ENCODE data around the gene SLC9A3. TPM values are rescaled to one million over a fixed set of nuclear protein-coding genes. Genes with fewer than 3 reads are reported as not detected.

The SLC9A3 gene
- total RNA-seq, 1 experiment from 2014 or later, result 1.5 TPM

DNA sequence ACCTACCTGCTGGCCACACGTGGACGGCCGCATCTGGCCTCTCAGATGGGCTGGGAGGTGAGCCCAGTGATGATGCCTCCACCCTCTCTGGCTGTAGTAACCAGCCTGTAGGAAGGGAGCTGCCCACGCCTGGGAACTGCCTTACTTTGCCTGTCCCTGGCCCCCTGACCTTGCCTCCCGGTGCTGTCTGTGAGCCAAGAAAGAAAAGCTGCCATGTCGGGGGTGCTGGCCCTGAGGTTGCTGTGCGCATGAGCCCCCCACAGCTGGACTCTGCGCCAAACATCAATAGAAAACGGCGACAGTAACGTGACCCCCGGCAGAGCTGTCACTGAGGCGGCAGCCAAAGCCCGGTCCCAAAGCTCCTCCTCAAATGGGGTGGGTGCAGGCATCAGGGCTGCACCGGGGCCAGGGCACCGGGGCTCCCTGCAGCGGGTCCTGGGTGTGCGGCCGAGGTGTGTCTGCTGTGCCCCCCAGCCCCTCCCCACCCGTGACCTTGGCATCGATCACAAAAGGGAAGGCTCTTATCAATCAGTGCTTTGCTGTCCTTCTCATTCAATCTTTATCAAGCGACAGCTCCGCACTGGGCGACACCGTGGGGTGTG, 15.3 kb upstream of the SLC9A3 start:
- CTCF ChIA-PET, result no interaction called here
- intact Hi-C loops (cut with micrococcal nuclease), result no loop called here
- BruUV-seq (replicated peaks), result no TSS peak
- no peaks in the 10 kb centered on the region for H4K20me1 ChIP-seq (ENCODE audit: insufficient read depth)
- no peaks in the 10 kb centered on the region for H3K9me3 ChIP-seq (ENCODE audit: control insufficient read depth in 1 of 2, insufficient read depth in 1 of 2, low read depth in 1 of 2, low read length in 2 of 2)
- RAD21 ChIA-PET (ENCODE audit: low non-redundant PET in 1 of 2, low total read pairs in 2 of 2, uncharacterized antibody in 2 of 2, unreplicated experiment in 2 of 2), result no interaction called here
- no peak overlapping the region for H3K4me3 ChIP-seq (replicated peaks in 1 of 2; ENCODE audit: low read depth in 1 of 2, low read length in 2 of 2)
- H3K27ac ChIP-seq (ENCODE audit: low read depth, low read length), result no peak overlapping the region
- POLR2A ChIA-PET, result no interaction called here
- TF ChIP-seq, protein P1, sequence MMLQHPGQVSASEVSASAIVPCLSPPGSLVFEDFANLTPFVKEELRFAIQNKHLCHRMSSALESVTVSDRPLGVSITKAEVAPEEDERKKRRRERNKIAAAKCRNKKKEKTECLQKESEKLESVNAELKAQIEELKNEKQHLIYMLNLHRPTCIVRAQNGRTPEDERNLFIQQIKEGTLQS (IDR thresholded peaks at IDR 0.05), result no peak
- TF ChIP-seq SIN3A (IDR thresholded peaks at IDR 0.05; ENCODE audit: low read depth) (no peak), EZH2phosphoT487 (IDR thresholded peaks at IDR 0.05; ENCODE audit: borderline replicate concordance) (no peak), SRF (IDR thresholded peaks at IDR 0.05; ENCODE audit: low read depth) (no peak), POLR2A (IDR thresholded peaks at IDR 0.05; ENCODE audit: borderline replicate concordance, extremely low read depth, insufficient read depth, insufficient read length) (no peak), EGR1 (IDR thresholded peaks at IDR 0.05; ENCODE audit: low read depth) (no peak), CEBPB (IDR thresholded peaks at IDR 0.05; ENCODE audit: low read depth) (no peak)
- TF ChIP-seq, protein P2, sequence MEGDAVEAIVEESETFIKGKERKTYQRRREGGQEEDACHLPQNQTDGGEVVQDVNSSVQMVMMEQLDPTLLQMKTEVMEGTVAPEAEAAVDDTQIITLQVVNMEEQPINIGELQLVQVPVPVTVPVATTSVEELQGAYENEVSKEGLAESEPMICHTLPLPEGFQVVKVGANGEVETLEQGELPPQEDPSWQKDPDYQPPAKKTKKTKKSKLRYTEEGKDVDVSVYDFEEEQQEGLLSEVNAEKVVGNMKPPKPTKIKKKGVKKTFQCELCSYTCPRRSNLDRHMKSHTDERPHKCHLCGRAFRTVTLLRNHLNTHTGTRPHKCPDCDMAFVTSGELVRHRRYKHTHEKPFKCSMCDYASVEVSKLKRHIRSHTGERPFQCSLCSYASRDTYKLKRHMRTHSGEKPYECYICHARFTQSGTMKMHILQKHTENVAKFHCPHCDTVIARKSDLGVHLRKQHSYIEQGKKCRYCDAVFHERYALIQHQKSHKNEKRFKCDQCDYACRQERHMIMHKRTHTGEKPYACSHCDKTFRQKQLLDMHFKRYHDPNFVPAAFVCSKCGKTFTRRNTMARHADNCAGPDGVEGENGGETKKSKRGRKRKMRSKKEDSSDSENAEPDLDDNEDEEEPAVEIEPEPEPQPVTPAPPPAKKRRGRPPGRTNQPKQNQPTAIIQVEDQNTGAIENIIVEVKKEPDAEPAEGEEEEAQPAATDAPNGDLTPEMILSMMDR (IDR thresholded peaks at IDR 0.05 in 2 of 3, conservative IDR thresholded peaks at IDR 0.05 in 1 of 3; ENCODE audit: borderline replicate concordance in 1 of 3, insufficient read depth in 1 of 3, low read depth in 2 of 3, low read length in 2 of 3), result no peak
- no peak for ATAC-seq
- H2AFZ ChIP-seq (ENCODE audit: low read depth, low read length, poor library complexity, severe bottlenecking), result no peak overlapping the region
- no peaks in the 10 kb centered on the region for H3K36me3 ChIP-seq (ENCODE audit: control insufficient read depth in 1 of 2, insufficient read depth in 2 of 2, low read length in 2 of 2)
- DNase-seq (ENCODE audit: low read depth, low spot score), result no peak
- H3K4me1 ChIP-seq (ENCODE audit: control insufficient read depth in 1 of 2, insufficient read depth in 2 of 2, low read length in 2 of 2), result no peaks in the 10 kb centered on the region
- no peaks in the 10 kb centered on the region for H3K27me3 ChIP-seq (ENCODE audit: insufficient read depth, low read length)
- no peak overlapping the region for H3K4me2 ChIP-seq (ENCODE audit: low read length)
- H3K79me2 ChIP-seq (ENCODE audit: insufficient read depth, low read length), result no peaks in the 10 kb centered on the region
- no peaks in the 10 kb centered on the region for H3K9me2 ChIP-seq (ENCODE audit: insufficient read depth)
- H3K9ac ChIP-seq (ENCODE audit: low read length), result no peak overlapping the region
